Panc1 (cell line): ENCODE data around the gene VAMP8.

Source experiments
- POLR2AphosphoS5 ChIP-seq: IDR thresholded peaks from 2 replicates; pipeline ENCODE4 v1.6.1; 2012; ENCODE audit warnings: mild to moderate bottlenecking, low read depth, low read length, moderate library complexity
- REST ChIP-seq, 2 experiments: IDR thresholded peaks; 2 replicates each; pipeline ENCODE4 v1.6.1; 2011 to 2012; ENCODE audit warnings: low read depth in 2 of 2, control low read depth in 1 of 2, low read length in 1 of 2, mild to moderate bottlenecking in 1 of 2, moderate library complexity in 1 of 2; ENCODE audit not compliant: insufficient read depth in 1 of 2
- TCF7L2 ChIP-seq: IDR thresholded peaks from 2 replicates; pipeline ENCODE4 v1.6.1; 2011; ENCODE audit warnings: mild to moderate bottlenecking, low read depth, low read length, inconsistent platforms
- TF ChIP-seq, protein P1 (sequence below): fragments of 450-650 bp; IDR thresholded peaks from 2 replicates; pipeline ENCODE4 v1.5.1; 2017; ENCODE audit warnings: mild to moderate bottlenecking

DNA sequence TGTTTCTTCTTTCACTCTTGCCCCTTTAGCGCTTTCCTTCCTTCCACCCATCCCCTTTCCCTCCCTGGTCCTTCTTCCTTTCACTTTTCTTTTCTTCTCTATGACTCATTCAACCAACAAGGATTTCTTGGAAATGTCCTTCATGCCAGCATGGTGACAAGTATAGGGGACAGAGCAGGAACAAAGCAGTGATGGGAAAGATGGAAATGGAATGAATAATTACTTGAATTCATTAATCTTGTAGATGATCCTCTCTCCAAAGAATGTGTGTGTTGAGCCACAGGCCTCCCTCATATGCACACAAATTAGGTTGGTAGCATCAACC, 8.4 kb downstream of the VAMP8 start:
- TF ChIP-seq, protein P1, sequence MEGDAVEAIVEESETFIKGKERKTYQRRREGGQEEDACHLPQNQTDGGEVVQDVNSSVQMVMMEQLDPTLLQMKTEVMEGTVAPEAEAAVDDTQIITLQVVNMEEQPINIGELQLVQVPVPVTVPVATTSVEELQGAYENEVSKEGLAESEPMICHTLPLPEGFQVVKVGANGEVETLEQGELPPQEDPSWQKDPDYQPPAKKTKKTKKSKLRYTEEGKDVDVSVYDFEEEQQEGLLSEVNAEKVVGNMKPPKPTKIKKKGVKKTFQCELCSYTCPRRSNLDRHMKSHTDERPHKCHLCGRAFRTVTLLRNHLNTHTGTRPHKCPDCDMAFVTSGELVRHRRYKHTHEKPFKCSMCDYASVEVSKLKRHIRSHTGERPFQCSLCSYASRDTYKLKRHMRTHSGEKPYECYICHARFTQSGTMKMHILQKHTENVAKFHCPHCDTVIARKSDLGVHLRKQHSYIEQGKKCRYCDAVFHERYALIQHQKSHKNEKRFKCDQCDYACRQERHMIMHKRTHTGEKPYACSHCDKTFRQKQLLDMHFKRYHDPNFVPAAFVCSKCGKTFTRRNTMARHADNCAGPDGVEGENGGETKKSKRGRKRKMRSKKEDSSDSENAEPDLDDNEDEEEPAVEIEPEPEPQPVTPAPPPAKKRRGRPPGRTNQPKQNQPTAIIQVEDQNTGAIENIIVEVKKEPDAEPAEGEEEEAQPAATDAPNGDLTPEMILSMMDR: no peak
- TF ChIP-seq REST (IDR thresholded peaks at IDR 0.05; ENCODE audit: insufficient read depth in 1 of 2, low read depth in 2 of 2, low read length in 1 of 2) (no peak), POLR2AphosphoS5 (no peak), TCF7L2 (no peak)
